NCI-H2107 (cell line): ENCODE measurements around the gene GALNT12.

ENCODE experiments used
- DNase-seq: peaks from one replicate; lab custom pipeline; 2025; lab: John Stamatoyannopoulos, UW

The GALNT12 gene

GRCh38 chr9:98807070-98807813, at the start of gene GALNT12:
Gene GALNT12, plus strand, starts transcription at chr9:98807670. Its CDS starts 29 bp downstream, at chr9:98807699.
- DNase-seq: no peak

GRCh38 chr9:98760231-98760630, 47.2 kb upstream of the GALNT12 start:
- DNase-seq: no peak

GRCh38 chr9:98763986-98764745, 43.3 kb upstream of the GALNT12 start:
- DNase-seq: no peak

GRCh38 chr9:98765256-98765655, 42.2 kb upstream of the GALNT12 start:
- DNase-seq: no peak

GRCh38 chr9:98766586-98766985, 40.9 kb upstream of the GALNT12 start:
- DNase-seq: no peak

- no peak for DNase-seq
Observed at GRCh38 chr9:98767196-98767595, 40.3 kb upstream of the GALNT12 start.

GRCh38 chr9:98767915-98768314, 39.6 kb upstream of the GALNT12 start:
- no peak for DNase-seq

- DNase-seq: no peak
Observed at GRCh38 chr9:98768344-98768743, 39.1 kb upstream of the GALNT12 start.

GRCh38 chr9:98770717-98771116, 36.8 kb upstream of the GALNT12 start:
- DNase-seq: no peak

GRCh38 chr9:98771209-98771874, 36.1 kb upstream of the GALNT12 start:
- no peak for DNase-seq

GRCh38 chr9:98772364-98773155, 34.9 kb upstream of the GALNT12 start:
- DNase-seq: no peak

- no peak for DNase-seq
Observed at GRCh38 chr9:98773721-98774120, 33.7 kb upstream of the GALNT12 start.

GRCh38 chr9:98774746-98775145, 32.7 kb upstream of the GALNT12 start:
- no peak for DNase-seq

GRCh38 chr9:98775831-98776441, 31.5 kb upstream of the GALNT12 start:
- no peak for DNase-seq

GRCh38 chr9:98777618-98778017, 29.9 kb upstream of the GALNT12 start:
- no peak for DNase-seq

GRCh38 chr9:98778251-98778650, 29.2 kb upstream of the GALNT12 start:
- DNase-seq: no peak

GRCh38 chr9:98778711-98779530, 28.5 kb upstream of the GALNT12 start:
- no peak for DNase-seq

GRCh38 chr9:98780059-98780749, 27.3 kb upstream of the GALNT12 start:
- DNase-seq: no peak

- no peak for DNase-seq
Observed at GRCh38 chr9:98781588-98782383, 25.7 kb upstream of the GALNT12 start.
